HCT116 (cell line): ENCODE data around the gene C4orf51. TPM values are rescaled to one million over a fixed set of nuclear protein-coding genes. Genes with fewer than 3 reads are reported as not detected.
A peak's percentile ranks its signal among the peaks of the same experiment; 100 is the strongest.

ENCODE experiments used
- ATAC-seq: fragments of 200-7000 bp; cut with Tn5 transposase; 2 replicates; pipeline ENCODE4 v1.9.1; 2020; ENCODE audit warnings: mild to moderate bottlenecking, moderate library complexity
- BruUV-seq: library from RNA; stranded (reverse); fragments of 400-500 nt; replicated peaks from 2 replicates; lab custom pipeline; 2021; lab: Mats Ljungman, UMichigan
- CTCF ChIA-PET: fragments of 300-600 bp; sonication (Branson Sonifier 250); formaldehyde crosslinking; loops from one replicate; lab custom pipeline; 2021; ENCODE audit warnings: antibody characterized with exemption; lab: Charles Lee
- POLR2A ChIA-PET: fragments of 300-600, 350-600 bp; sonication (Branson Sonifier 250); formaldehyde crosslinking; loops from one replicate; lab custom pipeline; 2021; ENCODE audit warnings: antibody characterized with exemption; lab: Charles Lee
- RAD21 ChIA-PET, 2 experiments: fragments of 300-600 bp; sonication (Branson Sonifier 250); formaldehyde crosslinking; loops; one replicate each; lab custom pipeline; 2023; ENCODE audit warnings: low total read pairs in 2 of 2; ENCODE audit not compliant: uncharacterized antibody in 2 of 2, unreplicated experiment in 2 of 2, low non-redundant PET in 1 of 2; lab: Charles Lee
- DNase-seq: peaks from one replicate; pipeline ENCODE4 v3.0.0-alpha.2; 2010; ENCODE audit warnings: low read depth, low spot score
- H2AFZ ChIP-seq: fragments of 200-600 bp; shearing (Covaris generic), sonication (generic); 2 replicates; pipeline ENCODE4 v1.6.1; 2017; ENCODE audit warnings: low read depth, mixed run types, mixed read lengths, antibody characterized with exemption, low read length; ENCODE audit not compliant: poor library complexity, severe bottlenecking
- H3K27ac ChIP-seq: 2 replicates; pipeline ENCODE4 v1.5.1; 2012; ENCODE audit warnings: low read depth, low read length
- H3K27me3 ChIP-seq: fragments of 200-600 bp; sonication (generic); 2 replicates; pipeline ENCODE4 v1.6.1; 2016; ENCODE audit warnings: mixed run types, low read length, mixed read lengths; ENCODE audit not compliant: insufficient read depth
- H3K36me3 ChIP-seq, 2 experiments: fragments of 200-500 bp in 1 of 2; fragments of 200-600 bp in 1 of 2; sonication (Bioruptor generic) in 1 of 2; sonication (generic) in 1 of 2; 2 replicates each; pipeline versions ENCODE4 v1.5.1 to v1.6.1; 2014 to 2016; ENCODE audit warnings: low read length in 2 of 2, inconsistent platforms in 1 of 2, mixed read lengths in 1 of 2, mixed run types in 1 of 2; ENCODE audit not compliant: insufficient read depth in 2 of 2, control insufficient read depth in 1 of 2
- H3K4me1 ChIP-seq, 2 experiments: fragments of 200-600 bp in 1 of 2; sonication (generic) in 1 of 2; 2 replicates each; pipeline versions ENCODE4 v1.5.1 to v1.6.1; 2012 to 2017; ENCODE audit warnings: low read length in 2 of 2, inconsistent platforms in 1 of 2, mild to moderate bottlenecking in 1 of 2, mixed read lengths in 1 of 2, mixed run types in 1 of 2, moderate library complexity in 1 of 2; ENCODE audit not compliant: insufficient read depth in 2 of 2, control insufficient read depth in 1 of 2
- H3K4me2 ChIP-seq: fragments of 200-600 bp; sonication (generic); 2 replicates; pipeline ENCODE4 v1.6.1; 2017; ENCODE audit warnings: mixed run types, low read length, mixed read lengths
- H3K4me3 ChIP-seq, 2 experiments: fragments of 200-600 bp in 1 of 2; sonication (generic) in 1 of 2; replicated peaks in 1 of 2; 2 replicates each; pipeline ENCODE4 v1.5.1; 2011 to 2016; ENCODE audit warnings: low read length in 2 of 2, control low read depth in 1 of 2, low read depth in 1 of 2, mild to moderate bottlenecking in 1 of 2, mixed read lengths in 1 of 2, mixed run types in 1 of 2
- H3K79me2 ChIP-seq: fragments of 200-600 bp; sonication (generic); 2 replicates; pipeline ENCODE4 v1.6.1; 2017; ENCODE audit warnings: mild to moderate bottlenecking, mixed run types, low read length, moderate library complexity, mixed read lengths; ENCODE audit not compliant: insufficient read depth
- H3K9ac ChIP-seq: fragments of 200-600 bp; sonication (generic); 2 replicates; pipeline ENCODE4 v1.6.1; 2016; ENCODE audit warnings: low read length, mixed read lengths
- H3K9me2 ChIP-seq: fragments of 200-600 bp; sonication (generic), shearing (Covaris generic); 2 replicates; pipeline ENCODE4 v1.6.1; 2017; ENCODE audit warnings: mixed run types, mild to moderate bottlenecking, moderate library complexity; ENCODE audit not compliant: insufficient read depth
- H3K9me3 ChIP-seq, 2 experiments: fragments of 200-500 bp in 1 of 2; fragments of 200-600 bp in 1 of 2; sonication (Bioruptor generic) in 1 of 2; sonication (generic) in 1 of 2; 2 replicates each; pipeline ENCODE4 v1.6.1; 2014 to 2017; ENCODE audit warnings: low read length in 2 of 2, mixed read lengths in 2 of 2, inconsistent platforms in 1 of 2, low read depth in 1 of 2, mild to moderate bottlenecking in 1 of 2, mixed run types in 1 of 2, moderate library complexity in 1 of 2; ENCODE audit not compliant: control insufficient read depth in 1 of 2, insufficient read depth in 1 of 2
- H4K20me1 ChIP-seq: fragments of 200-600 bp; sonication (generic), shearing (Covaris generic); 2 replicates; pipeline ENCODE4 v1.6.1; 2017; ENCODE audit warnings: mixed run types, mild to moderate bottlenecking, moderate library complexity; ENCODE audit not compliant: insufficient read depth
- ATF3 ChIP-seq: IDR thresholded peaks from 2 replicates; pipeline ENCODE4 v1.6.1; 2012
- CBX3 ChIP-seq: IDR thresholded peaks from 2 replicates; pipeline ENCODE4 v1.6.1; 2012; ENCODE audit warnings: low read depth
- CEBPB ChIP-seq: IDR thresholded peaks from 2 replicates; pipeline ENCODE4 v1.6.1; 2012; ENCODE audit warnings: low read depth
- CTCF ChIP-seq, 3 experiments: fragments of 200-600 bp in 1 of 3; sonication (generic) in 1 of 3; IDR thresholded peaks in 2 of 3; conservative IDR thresholded peaks in 1 of 3; 2 replicates each; pipeline ENCODE4 v1.5.1; 2012 to 2017; ENCODE audit warnings: low read depth in 2 of 3, low read length in 2 of 3, antibody characterized with exemption in 1 of 3, borderline replicate concordance in 1 of 3, control low read depth in 1 of 3, mild to moderate bottlenecking in 1 of 3, mixed read lengths in 1 of 3, mixed run types in 1 of 3, moderate library complexity in 1 of 3; ENCODE audit not compliant: insufficient read depth in 1 of 3
- ELF1 ChIP-seq: IDR thresholded peaks from 2 replicates; pipeline ENCODE4 v1.6.1; 2012; ENCODE audit warnings: low read depth, borderline replicate concordance
- FOSL1 ChIP-seq: IDR thresholded peaks from 2 replicates; pipeline ENCODE4 v1.6.1; 2012; ENCODE audit warnings: low read depth
- POLR2AphosphoS5 ChIP-seq: IDR thresholded peaks from 2 replicates; pipeline ENCODE4 v1.6.1; 2011; ENCODE audit warnings: mild to moderate bottlenecking, low read depth, low read length, moderate library complexity
- RAD21 ChIP-seq: IDR thresholded peaks from 2 replicates; pipeline ENCODE4 v1.6.1; 2012; ENCODE audit warnings: low read depth, mild to moderate bottlenecking
- SIN3A ChIP-seq: IDR thresholded peaks from 2 replicates; pipeline ENCODE4 v1.6.1; 2012; ENCODE audit warnings: low read depth
- SRF ChIP-seq: IDR thresholded peaks from 2 replicates; pipeline ENCODE4 v1.6.1; 2012; ENCODE audit warnings: low read depth
- TCF7L2 ChIP-seq: IDR thresholded peaks from 2 replicates; pipeline ENCODE4 v1.7.0; 2011; ENCODE audit warnings: borderline replicate concordance, inconsistent platforms; ENCODE audit not compliant: insufficient read depth, insufficient read length; ENCODE audit errors: extremely low read depth
- YY1 ChIP-seq: IDR thresholded peaks from 2 replicates; pipeline ENCODE4 v1.6.1; 2011; ENCODE audit warnings: low read length, low read depth, moderate library complexity, mild to moderate bottlenecking; ENCODE audit not compliant: insufficient replicate concordance; ENCODE audit errors: extremely low read depth
- intact Hi-C: fragments of 100-400 bp; cut with micrococcal nuclease; formaldehyde crosslinking; loops from 2 replicates; pipeline ENCODE4 v1.10.0; 2022
- total RNA-seq: library from RNA; stranded (reverse); gene quantifications from one replicate; pipeline ENCODE4 v1.2.1, GENCODE V29; 2021; ENCODE audit not compliant: unreplicated experiment
- TF ChIP-seq, protein P1 (sequence below): IDR thresholded peaks from 2 replicates; pipeline ENCODE4 v1.6.1; 2011; ENCODE audit warnings: mild to moderate bottlenecking, low read length, moderate library complexity; ENCODE audit not compliant: insufficient replicate concordance; ENCODE audit errors: extremely low read depth

The C4orf51 gene
- total RNA-seq, 1 experiment from 2014 or later = not detected

DNA sequence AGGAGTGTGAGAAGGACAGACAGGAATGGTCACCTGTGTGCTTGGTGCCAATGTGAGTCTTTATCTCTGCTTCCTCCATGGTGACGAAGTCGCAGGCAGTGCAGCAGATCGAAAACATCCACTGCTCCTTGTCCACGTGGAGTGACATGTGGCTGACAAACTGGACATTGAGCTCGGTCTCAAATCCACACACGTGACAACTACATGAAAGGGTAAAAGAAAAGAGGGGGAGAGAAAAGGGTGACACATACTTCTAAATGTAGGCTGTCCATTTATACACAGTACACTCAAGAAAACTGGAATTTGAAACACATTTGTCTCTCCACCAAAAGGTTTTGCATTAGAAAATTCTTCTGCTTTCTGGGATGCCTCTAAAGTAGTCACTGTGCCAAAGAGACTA lies 94.5 kb downstream of the C4orf51 start:
- Histone ChIP-seq H3K9me3 (no peaks in the 10 kb centered on the region), H3K4me1 (no peaks in the 10 kb centered on the region), H2AFZ (no peak overlapping the region), H4K20me1 (no peaks in the 10 kb centered on the region), H3K9ac (no peak overlapping the region), H3K36me3 (peaks cover 5 to 7% of the 10 kb centered on the region in 2 experiments; a peak in 2 of 4 replicates), H3K4me2 (no peak overlapping the region), H3K4me3 (no peak overlapping the region), H3K27me3 (no peaks in the 10 kb centered on the region), H3K27ac (no peak overlapping the region), H3K9me2 (no peaks in the 10 kb centered on the region), H3K79me2 (no peaks in the 10 kb centered on the region)
- intact Hi-C loops = no loop called here
- ChIA-PET POLR2A (no interaction called here), RAD21 (no interaction called here), CTCF (no interaction called here)
- BruUV-seq = no TSS peak
- DNase-seq (no peak), ATAC-seq (no peak)
- TF ChIP-seq, protein P1, sequence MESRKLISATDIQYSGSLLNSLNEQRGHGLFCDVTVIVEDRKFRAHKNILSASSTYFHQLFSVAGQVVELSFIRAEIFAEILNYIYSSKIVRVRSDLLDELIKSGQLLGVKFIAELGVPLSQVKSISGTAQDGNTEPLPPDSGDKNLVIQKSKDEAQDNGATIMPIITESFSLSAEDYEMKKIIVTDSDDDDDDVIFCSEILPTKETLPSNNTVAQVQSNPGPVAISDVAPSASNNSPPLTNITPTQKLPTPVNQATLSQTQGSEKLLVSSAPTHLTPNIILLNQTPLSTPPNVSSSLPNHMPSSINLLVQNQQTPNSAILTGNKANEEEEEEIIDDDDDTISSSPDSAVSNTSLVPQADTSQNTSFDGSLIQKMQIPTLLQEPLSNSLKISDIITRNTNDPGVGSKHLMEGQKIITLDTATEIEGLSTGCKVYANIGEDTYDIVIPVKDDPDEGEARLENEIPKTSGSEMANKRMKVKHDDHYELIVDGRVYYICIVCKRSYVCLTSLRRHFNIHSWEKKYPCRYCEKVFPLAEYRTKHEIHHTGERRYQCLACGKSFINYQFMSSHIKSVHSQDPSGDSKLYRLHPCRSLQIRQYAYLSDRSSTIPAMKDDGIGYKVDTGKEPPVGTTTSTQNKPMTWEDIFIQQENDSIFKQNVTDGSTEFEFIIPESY = no peak

DNA sequence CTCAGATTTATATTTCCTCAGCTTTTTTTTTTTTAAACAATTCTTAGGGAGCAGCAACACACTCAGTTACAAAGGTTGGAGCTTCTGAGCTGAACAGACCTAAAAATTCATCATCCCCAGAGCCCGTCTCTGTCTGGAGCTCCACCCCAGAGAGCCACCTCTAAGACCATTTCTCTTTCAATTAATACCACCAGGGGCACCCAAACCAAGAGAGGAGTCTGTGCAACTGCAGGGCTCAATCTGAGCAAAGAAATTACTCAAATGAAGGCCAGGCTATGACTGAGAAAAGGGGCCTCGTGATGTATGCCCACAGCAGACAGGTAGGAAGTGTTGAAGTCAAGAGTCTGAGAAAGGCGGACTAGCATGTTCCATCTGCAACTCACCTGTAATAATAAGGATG lies 95.5 kb downstream of the C4orf51 start:
- RAD21 ChIA-PET = no interaction called here
- Histone ChIP-seq H3K27ac (no peak overlapping the region), H3K4me2 (no peak overlapping the region), H4K20me1 (no peaks in the 10 kb centered on the region), H3K9ac (no peak overlapping the region), H3K9me3 (no peaks in the 10 kb centered on the region), H3K4me1 (no peaks in the 10 kb centered on the region), H2AFZ (no peak overlapping the region), H3K79me2 (no peaks in the 10 kb centered on the region), H3K9me2 (no peaks in the 10 kb centered on the region), H3K27me3 (no peaks in the 10 kb centered on the region), H3K4me3 (no peak overlapping the region), H3K36me3 (peaks cover 5 to 7% of the 10 kb centered on the region in 2 experiments; a peak in 2 of 4 replicates)
- POLR2A ChIA-PET = no interaction called here
- ATAC-seq = peak; percentile 65; the same call in 1 of the 2 replicates
- no peak for DNase-seq
- intact Hi-C loops = no loop called here
- CTCF ChIA-PET = no interaction called here
- BruUV-seq = no TSS peak
- no peak for TF ChIP-seq CTCF (IDR thresholded peaks at IDR 0.05 in 2 of 3, conservative IDR thresholded peaks at IDR 0.05 in 1 of 3; ENCODE audit: borderline replicate concordance in 1 of 3, insufficient read depth in 1 of 3, low read depth in 2 of 3, low read length in 2 of 3)
- no peak for TF ChIP-seq RAD21
- TF ChIP-seq POLR2AphosphoS5 = no peak
- TF ChIP-seq SIN3A = no peak
- TF ChIP-seq ELF1 = no peak
- TF ChIP-seq FOSL1 = no peak
- TF ChIP-seq CBX3 = no peak
- no peak for TF ChIP-seq YY1
- no peak for TF ChIP-seq ATF3
- TF ChIP-seq TCF7L2 = no peak
- no peak for TF ChIP-seq CEBPB
- no peak for TF ChIP-seq SRF
